OCI-LY3 (cell line): ENCODE data around the gene ADAT2.

Source experiments
- EZH2phosphoT487 ChIP-seq: fragments of 200-600 bp; shearing (Covaris generic); IDR thresholded peaks from 2 replicates; pipeline ENCODE4 v1.6.1; 2018; ENCODE audit warnings: antibody characterized with exemption, mixed run types, low read depth
- TF ChIP-seq, protein P1 (sequence below): fragments of 200-600, 300-600 bp; sonication (generic); IDR thresholded peaks from 2 replicates; pipeline ENCODE4 v1.5.1; 2014; ENCODE audit warnings: antibody characterized with exemption, low read length, low read depth

DNA sequence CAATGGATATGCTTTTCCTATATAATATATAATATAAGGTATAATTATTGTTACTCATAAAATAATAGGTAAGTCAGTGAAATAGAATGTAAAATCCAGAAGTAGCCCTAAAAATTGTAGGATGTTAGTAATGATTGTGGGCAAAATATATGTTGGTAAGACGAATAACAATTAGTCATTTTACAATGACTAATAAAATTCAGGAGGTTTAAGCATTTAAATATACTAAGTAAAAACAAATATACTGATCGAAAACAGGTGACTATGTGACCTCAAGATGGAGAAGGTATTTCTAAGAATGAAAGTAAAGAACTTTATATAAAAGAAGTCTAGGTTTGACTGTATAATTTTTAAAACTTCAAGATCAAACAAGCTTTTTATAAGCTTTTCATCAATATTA lies 32.1 kb upstream of the ADAT2 start:
- TF ChIP-seq, protein P1, sequence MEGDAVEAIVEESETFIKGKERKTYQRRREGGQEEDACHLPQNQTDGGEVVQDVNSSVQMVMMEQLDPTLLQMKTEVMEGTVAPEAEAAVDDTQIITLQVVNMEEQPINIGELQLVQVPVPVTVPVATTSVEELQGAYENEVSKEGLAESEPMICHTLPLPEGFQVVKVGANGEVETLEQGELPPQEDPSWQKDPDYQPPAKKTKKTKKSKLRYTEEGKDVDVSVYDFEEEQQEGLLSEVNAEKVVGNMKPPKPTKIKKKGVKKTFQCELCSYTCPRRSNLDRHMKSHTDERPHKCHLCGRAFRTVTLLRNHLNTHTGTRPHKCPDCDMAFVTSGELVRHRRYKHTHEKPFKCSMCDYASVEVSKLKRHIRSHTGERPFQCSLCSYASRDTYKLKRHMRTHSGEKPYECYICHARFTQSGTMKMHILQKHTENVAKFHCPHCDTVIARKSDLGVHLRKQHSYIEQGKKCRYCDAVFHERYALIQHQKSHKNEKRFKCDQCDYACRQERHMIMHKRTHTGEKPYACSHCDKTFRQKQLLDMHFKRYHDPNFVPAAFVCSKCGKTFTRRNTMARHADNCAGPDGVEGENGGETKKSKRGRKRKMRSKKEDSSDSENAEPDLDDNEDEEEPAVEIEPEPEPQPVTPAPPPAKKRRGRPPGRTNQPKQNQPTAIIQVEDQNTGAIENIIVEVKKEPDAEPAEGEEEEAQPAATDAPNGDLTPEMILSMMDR, result no peak
- no peak for TF ChIP-seq EZH2phosphoT487
